Adrenal gland (tissue), 12 donors: ENCODE data around the gene ZNF333. TPM values are rescaled to one million over a fixed set of nuclear protein-coding genes. Genes with fewer than 3 reads are reported as not detected.

Source experiments
- DNase-seq, 7 donors: peaks; one replicate each; pipeline ENCODE4 v3.0.0-alpha.2; 2019 to 2020
- H3K27ac ChIP-seq, 5 donors: fragments of 200-600 bp; sonication (generic) in 4 of 5; 1 replicate in 3 of 5; 2 replicates in 2 of 5; pipeline versions ENCODE4 v1.5.1 to v1.8.0; 2016 to 2020; ENCODE audit warnings: mild to moderate bottlenecking in 1 of 5
- H3K27me3 ChIP-seq: fragments of 200-600 bp; 2 replicates; pipeline ENCODE4 v1.8.0; 2021
- H3K36me3 ChIP-seq, 2 donors: fragments of 200-600 bp; replicated peaks in 1 of 2; 1 replicate in 1 of 2; 2 replicates in 1 of 2; pipeline versions ENCODE4 v1.5.1 to v1.8.0; 2018 to 2022
- H3K4me1 ChIP-seq, 2 donors: fragments of 200-600 bp; replicated peaks in 1 of 2; 1 replicate in 1 of 2; 2 replicates in 1 of 2; pipeline versions ENCODE4 v1.5.1 to v1.8.0; 2018 to 2021
- H3K4me3 ChIP-seq, 4 donors: fragments of 200-600 bp; sonication (generic) in 3 of 4; one replicate each; pipeline ENCODE4 v1.5.1; 2016 to 2018
- H3K9me3 ChIP-seq, 3 donors: fragments of 200-600 bp; sonication (generic) in 1 of 3; replicated peaks in 1 of 3; 1 replicate in 2 of 3; 2 replicates in 1 of 3; pipeline versions ENCODE4 v1.5.1 to v1.8.0; 2016 to 2021
- CTCF ChIP-seq, 6 experiments: fragments of 450-650 bp in 4 of 6; fragments of 200-600 bp in 2 of 6; sonication (generic) in 1 of 6; IDR thresholded peaks; 1 replicate in 5 of 6; 2 replicates in 1 of 6; pipeline versions ENCODE4 v1.5.1 to v1.8.0; 2016 to 2021; ENCODE audit warnings: antibody characterized with exemption in 6 of 6, mild to moderate bottlenecking in 2 of 6, moderate library complexity in 1 of 6
- POLR2A ChIP-seq, 2 donors: fragments of 450-650 bp; IDR thresholded peaks; one replicate each; pipeline ENCODE4 v1.6.1; 2017; ENCODE audit warnings: antibody characterized with exemption in 2 of 2, mild to moderate bottlenecking in 2 of 2, moderate library complexity in 1 of 2
- WGBS, 4 donors: extraction: QIAGEN DNeasy Blood & Tissue Kit in 2 of 4; methylation state at CpG; one replicate each; pipeline versions ENCODE4 v1.1.5 to v1.1.7; 2013 to 2017; 5-methylcytosine and 5-hydroxymethylcytosine counted together
- intact Hi-C, 2 donors: fragments of 100-400 bp; cut with DNase I; formaldehyde crosslinking; loops; one replicate each; pipeline versions ENCODE4 v1.14.1 to v1.15.0; 2022 to 2023
- polyA plus RNA-seq, 3 donors: library from polyadenylated mRNA; stranded (reverse); fragments of 200-250 nt in 2 of 3; fragments of 350-450 nt in 1 of 3; fragmentation: Illumina TruSeq in 1 of 3; extraction: RNeasy Lipid Tissue Mini Kit (QIAGEN cat#74804) in 1 of 3; gene quantifications; one replicate each; pipeline ENCODE4 v1.2.3, GENCODE V29; 2013 to 2014
- total RNA-seq, 9 donors: library from RNA; depleted of rRNA in 4 of 9; stranded (reverse); fragments of >200 nt in 4 of 9; fragments of 120-200 nt in 1 of 9; fragmentation: NEBNext Ultra II Directional in 1 of 9; extraction: Animal tissue kit (Norgen Biotek cat#: 25700) in 1 of 9; gene quantifications; one replicate each; pipeline versions ENCODE4 v1.1.0 to v1.2.4, GENCODE V29; 2013 to 2023
- donor health status: healthy with polysubstance abuse.
- donor health status: Bipolar disorder and iron deficiency.
- donor health status: DM: yes; HTN: yes; CAD: no.
- donor health status: DM: no; HTN: no; CAD: no.
- donor health status: DM: no; HTN: no; CAD: no.
- donor health status: DM: yes; HTN: yes; CAD: no.

The ZNF333 gene
- total and polyA plus RNA-seq, 12 donors, result 8.3 to 26.1 (median 17.6) TPM

DNA sequence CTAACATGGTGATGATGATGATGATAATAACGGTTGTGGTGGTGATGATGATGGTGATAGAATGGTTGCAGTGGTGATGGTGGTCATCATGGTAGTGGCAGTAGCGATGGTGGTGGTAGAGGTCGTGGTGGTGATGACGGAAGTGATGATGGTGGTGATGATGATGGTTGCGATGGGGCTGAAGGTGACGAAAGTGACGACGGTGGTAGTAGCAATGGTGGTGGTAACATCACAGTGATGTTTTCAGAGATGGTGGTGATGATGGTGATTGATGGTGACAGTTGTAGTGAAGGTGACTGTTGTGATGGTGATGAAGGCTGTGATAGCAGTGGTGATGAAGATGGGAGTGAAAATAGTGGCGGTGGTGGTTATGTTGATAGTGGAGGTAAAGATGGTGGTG, 11.6 kb upstream of the ZNF333 start:
- no peak for TF ChIP-seq CTCF (IDR thresholded peaks at IDR 0.05)
- no peak for TF ChIP-seq POLR2A (IDR thresholded peaks at IDR 0.05)
- WGBS, 4 donors, result 77 to 85% (median 82%) methylated on average over 9 of the region's 9 CpGs
- Histone ChIP-seq H3K27ac (no peak overlapping the region), H3K4me1 (no peaks in the 10 kb centered on the region), H3K9me3 (no peaks in the 10 kb centered on the region), H3K27me3 (no peaks in the 10 kb centered on the region), H3K36me3 (no peaks in the 10 kb centered on the region), H3K4me3 (no peak overlapping the region)
- no peak for DNase-seq
- intact Hi-C loops, result no loop called here

GRCh38 chr19:14682084-14682483, 7.8 kb upstream of the ZNF333 start:
- intact Hi-C loops, result loop anchor here in 1 of 2 donors (10.0 kb wide), 1 partner anchor 117 kb away; no protein-coding TSS in a partner anchor

GRCh38 chr19:14683439-14683838, 6.4 kb upstream of the ZNF333 start:
- TF ChIP-seq CTCF (IDR thresholded peaks at IDR 0.05), result no peak
- TF ChIP-seq POLR2A (IDR thresholded peaks at IDR 0.05), result no peak
- intact Hi-C loops, result loop anchor here in 1 of 2 donors (10.0 kb wide), 1 partner anchor 119 kb away; no protein-coding TSS in a partner anchor
- Histone ChIP-seq H3K36me3 (no peaks in the 10 kb centered on the region), H3K27ac (no peak overlapping the region), H3K4me1 (no peaks in the 10 kb centered on the region), H3K9me3 (no peaks in the 10 kb centered on the region), H3K27me3 (no peaks in the 10 kb centered on the region), H3K4me3 (no peak overlapping the region)
- DNase-seq, result no peak
- 22 to 46% (median 39%) methylated on average over 2 to 3 of the region's 3 CpGs for whole genome bisulfite sequencing, 4 donors

More at GRCh38 chr19:14682084-14682483, 7.8 kb upstream of the ZNF333 start:
- H3K4me3 ChIP-seq, result no peak overlapping the region
- 79 to 86% (median 80%) methylated on average over 2 of the region's 2 CpGs for WGBS, 4 donors
- H3K4me1 ChIP-seq, result no peaks in the 10 kb centered on the region
- no peak for DNase-seq
- no peaks in the 10 kb centered on the region for H3K36me3 ChIP-seq
- no peaks in the 10 kb centered on the region for H3K27me3 ChIP-seq
- TF ChIP-seq POLR2A (IDR thresholded peaks at IDR 0.05) (no peak), CTCF (IDR thresholded peaks at IDR 0.05) (no peak)
- H3K9me3 ChIP-seq, result no peaks in the 10 kb centered on the region
- H3K27ac ChIP-seq, result no peak overlapping the region

DNA sequence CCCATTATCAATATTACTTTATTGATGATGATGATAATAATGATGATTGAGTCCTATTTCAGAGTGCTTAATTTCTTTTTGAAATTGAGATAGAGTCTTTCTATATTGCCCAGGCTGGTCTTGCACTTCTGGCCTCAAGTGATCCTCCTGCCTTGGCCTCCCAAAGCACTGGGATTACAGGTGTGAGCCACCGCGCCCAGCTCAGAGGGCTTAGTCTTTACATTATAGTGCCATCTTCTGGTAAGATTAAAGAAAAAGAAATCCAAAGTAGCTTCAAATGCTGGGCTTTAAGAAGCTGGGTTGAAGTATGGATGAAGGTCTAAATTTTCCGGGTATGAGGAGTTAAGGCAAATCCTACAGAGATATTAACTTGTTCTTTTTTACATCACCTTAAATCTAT, 3.4 kb upstream of the ZNF333 start:
- no peak for DNase-seq
- no peak overlapping the region for H3K27ac ChIP-seq
- intact Hi-C loops, result loop anchor here (5.0 to 10.0 kb wide), 2 partner anchors 114 to 122 kb away; partner anchors contain the start of gene NDUFB7 (in 1 of the 2)
- H3K9me3 ChIP-seq, result no peaks in the 10 kb centered on the region
- no peak for TF ChIP-seq POLR2A (IDR thresholded peaks at IDR 0.05)
- TF ChIP-seq CTCF (IDR thresholded peaks at IDR 0.05), result peak in 4 of 6 experiments; percentile 35 to 49 (median 40)
- H3K36me3 ChIP-seq, result no peaks in the 10 kb centered on the region
- peaks cover 0 to 17% of the 10 kb centered on the region in 2 donors for H3K4me1 ChIP-seq
- no peak overlapping the region for H3K4me3 ChIP-seq
- 26 to 33% (median 29%) methylated on average over 3 of the region's 3 CpGs for WGBS, 4 donors
- H3K27me3 ChIP-seq, result no peaks in the 10 kb centered on the region
